ENCODE data around the gene WNT8B.

The WNT8B gene

DNA sequence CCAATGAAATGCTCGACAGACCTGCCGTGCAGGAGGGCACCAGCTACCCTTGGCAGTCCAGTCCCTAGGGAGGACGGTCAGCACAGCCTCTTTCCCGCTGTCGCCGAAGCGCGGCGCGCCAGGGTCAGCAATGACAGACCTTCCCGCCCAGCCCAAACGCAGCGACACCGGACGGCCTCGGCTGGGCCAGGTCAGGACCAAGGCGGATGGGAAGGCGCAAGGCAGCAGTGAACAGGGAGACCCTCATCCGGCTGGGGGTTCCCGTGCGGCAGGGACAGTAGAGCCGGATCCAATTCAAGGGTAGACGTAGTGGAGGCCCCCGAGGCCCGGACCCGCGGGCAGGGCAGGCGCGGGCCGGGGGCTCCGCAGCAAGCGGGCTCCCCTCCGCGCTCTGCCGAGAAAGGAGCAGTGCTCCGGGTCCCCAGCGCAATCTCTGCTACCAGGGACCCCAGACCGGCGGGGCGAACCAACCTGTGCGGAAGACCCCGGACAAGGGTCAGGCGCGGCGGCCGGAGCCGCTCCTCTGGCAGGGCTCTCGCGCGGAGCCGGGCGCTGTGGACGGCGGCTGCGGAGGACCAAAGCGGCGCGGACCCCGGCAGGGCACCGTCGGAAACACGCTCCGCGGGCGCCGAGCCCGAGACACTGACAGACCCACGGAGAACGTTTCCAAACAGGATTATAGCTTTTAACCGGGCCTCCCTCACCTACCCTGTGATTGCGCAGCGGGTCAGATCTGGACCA, 56.7 kb downstream of the WNT8B start, which contains the start of gene SEC31B:
Gene SEC31B, minus strand, starts transcription at position 551 of the 741 bp plus-strand sequence. CDS start 2,909 bp downstream, outside the sequence.
- DNase-seq (ENCODE audit: low read depth) = no peak

DNA sequence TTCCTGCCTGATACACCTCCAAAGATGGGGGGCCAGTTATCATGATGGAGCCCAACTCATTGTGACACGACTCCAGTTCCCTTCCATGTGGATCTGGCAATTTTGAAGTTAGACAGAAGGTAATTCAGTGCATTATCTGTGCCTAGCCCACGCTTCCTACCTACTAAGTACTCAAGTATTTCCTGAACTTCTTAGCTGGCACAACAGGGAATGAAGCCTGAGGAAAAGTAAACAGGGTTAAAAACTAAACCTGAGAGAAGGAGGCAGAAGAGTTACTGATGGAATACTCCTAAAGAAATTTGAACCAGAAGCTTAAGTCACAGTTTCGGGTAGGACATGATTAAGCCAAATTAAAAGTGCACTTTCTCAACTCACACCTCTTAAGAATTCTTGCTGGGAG, 58.0 kb downstream of the WNT8B start:
- DNase-seq (ENCODE audit: low read depth) = no peak

DNA sequence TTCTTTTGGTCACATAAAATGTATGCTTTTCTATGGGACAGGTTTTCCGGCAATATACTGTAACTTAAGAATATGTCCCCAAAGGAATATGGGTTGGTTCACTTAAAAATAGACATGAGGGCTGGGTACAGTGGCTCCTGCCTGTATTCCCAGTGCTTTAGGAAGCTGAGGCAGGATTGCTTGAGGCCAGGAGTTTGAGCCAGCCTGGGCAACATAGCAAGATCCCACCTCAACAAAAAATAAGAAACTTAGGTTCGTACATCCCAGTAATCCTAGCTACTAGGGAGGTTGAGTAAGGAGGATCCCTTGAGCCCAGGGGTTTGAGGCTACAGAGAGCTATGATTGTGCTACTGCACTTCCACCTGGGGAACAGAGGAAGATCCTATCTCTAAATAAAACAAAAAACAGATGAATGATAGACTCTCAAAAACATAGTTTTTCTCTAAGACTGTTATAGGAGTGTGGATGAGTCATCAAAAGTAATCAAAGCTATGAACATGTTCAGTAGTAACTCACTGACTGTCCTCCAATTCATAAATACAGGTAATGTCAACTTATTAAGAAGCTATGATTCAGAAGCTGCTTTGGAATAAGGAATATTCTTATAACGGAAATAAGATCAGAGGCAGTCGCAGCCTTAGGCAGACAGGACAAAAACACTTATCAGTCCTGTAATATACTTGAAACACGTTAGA, 59.4 kb downstream of the WNT8B start:
- DNase-seq (ENCODE audit: low read depth) = no peak

DNA sequence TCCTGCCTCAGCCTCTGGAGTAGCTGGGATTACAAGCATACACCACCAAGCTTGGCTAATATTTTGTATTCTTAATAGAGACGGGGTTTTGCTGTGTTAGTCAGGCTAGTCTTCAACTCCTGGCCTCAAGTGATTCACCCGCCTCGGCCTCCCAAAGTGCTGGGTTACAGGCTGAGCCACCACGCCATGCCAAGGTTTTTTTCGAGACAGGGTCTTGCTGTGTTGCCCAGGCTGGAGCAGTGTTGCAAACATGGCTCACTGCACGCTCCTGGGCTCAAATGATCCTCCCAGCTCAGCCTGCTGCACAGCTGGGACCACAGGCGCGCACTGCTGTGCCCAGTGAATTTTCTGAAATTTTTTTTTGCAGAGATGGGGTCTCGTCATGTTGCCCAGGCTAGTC, 60.1 kb downstream of the WNT8B start:
- DNase-seq (ENCODE audit: low read depth) = no peak

DNA sequence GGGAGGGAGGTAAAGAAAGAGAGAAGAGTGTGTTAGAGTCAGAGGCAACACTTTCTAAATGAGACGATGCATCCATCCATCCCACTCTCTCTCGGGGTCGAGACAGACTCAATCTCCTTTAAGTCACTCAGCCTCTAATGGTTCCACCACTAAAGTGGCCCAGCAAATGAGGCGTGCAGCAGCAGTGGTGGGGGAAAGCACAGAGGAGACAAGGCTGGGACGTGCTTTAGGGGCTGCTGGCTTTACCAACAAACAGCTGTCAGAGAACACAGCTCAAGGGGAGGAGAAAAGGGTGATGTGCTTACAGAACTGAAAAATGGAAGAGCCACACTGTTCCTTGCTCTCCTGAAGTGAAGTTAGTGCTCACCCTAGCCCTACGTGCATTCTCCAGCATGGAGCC, 61.4 kb downstream of the WNT8B start:
- DNase-seq (ENCODE audit: low read depth) = no peak

DNA sequence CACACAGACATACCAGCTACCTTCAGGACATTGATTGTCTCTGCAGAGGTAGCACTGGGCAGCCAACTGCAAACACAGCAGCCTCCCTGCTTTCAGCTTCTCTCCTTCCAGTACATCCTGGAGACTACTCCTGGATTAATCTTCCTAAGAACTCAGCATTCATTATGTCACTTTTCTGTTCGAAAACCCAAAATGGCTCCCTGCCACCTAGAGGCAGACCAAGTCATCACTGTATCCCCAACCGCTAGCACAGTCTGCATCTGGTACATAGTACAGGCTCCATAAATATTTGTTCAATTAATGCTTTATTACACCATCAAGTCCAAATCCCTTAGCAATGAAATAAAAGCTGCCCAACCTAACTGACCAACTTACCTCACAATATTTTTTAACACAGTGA, 61.8 kb downstream of the WNT8B start:
- no peak for DNase-seq (ENCODE audit: low read depth)

DNA sequence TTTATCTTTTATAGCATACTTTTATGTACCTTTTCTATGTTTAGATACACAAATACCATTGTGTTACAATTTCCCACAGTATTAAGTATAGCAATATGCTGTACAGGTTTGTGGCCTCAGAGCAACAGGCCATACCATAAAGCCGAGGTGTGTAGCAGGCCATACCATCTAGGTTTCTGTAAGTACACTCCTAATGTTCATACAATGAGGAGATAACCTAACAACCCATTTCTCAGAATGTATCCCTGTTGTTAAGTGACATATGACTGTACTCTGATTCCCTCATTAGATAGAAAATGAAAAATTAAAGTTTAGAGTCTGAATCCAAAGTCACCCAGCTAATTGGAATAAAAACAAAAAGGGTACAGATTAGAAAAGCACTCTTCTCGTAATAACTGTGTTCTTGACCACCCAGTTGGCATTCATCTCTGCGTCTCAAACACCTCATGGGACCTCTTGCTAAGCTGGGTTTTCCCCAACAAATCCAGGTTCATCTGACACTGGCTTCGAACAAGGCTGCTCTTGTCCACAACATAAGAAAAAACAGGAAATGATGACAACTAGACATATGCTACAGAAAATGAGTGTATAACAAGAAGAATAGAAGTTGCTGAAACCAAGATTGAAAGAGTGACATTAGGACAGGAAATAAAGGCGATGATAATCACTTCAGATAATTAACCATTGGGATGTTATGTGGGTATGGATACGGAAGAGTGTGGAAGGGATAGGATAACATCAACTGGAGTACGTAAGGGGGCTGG, 65.5 kb downstream of the WNT8B start:
- DNase-seq (ENCODE audit: low read depth) = no peak

DNA sequence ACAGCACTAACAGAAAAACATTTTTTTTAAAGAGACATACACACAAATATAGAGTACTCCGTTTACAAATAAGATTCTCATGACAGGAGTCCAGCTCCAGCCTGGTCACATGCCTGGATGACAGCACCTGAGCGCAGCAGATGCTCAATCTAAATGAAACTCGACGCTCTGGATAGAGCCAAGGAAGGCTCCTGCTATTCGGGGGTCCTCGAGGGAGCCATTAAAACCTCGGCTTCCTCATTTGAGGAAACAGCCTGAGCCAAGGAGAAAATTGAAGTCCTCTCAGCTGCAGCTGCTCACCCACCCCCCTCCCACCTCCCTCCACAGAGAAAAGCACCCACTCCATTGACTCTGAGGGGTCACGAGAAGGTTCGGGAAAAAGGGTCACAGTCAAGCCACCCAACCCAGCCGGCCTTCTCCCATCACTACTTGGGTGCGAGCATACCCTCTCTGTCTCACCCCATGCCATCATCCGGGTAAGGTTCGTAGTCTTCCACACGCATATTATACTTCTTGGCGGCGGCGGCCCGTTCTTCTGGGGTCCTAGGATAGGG, 66.2 kb downstream of the WNT8B start:
- DNase-seq (ENCODE audit: low read depth) = no peak

DNA sequence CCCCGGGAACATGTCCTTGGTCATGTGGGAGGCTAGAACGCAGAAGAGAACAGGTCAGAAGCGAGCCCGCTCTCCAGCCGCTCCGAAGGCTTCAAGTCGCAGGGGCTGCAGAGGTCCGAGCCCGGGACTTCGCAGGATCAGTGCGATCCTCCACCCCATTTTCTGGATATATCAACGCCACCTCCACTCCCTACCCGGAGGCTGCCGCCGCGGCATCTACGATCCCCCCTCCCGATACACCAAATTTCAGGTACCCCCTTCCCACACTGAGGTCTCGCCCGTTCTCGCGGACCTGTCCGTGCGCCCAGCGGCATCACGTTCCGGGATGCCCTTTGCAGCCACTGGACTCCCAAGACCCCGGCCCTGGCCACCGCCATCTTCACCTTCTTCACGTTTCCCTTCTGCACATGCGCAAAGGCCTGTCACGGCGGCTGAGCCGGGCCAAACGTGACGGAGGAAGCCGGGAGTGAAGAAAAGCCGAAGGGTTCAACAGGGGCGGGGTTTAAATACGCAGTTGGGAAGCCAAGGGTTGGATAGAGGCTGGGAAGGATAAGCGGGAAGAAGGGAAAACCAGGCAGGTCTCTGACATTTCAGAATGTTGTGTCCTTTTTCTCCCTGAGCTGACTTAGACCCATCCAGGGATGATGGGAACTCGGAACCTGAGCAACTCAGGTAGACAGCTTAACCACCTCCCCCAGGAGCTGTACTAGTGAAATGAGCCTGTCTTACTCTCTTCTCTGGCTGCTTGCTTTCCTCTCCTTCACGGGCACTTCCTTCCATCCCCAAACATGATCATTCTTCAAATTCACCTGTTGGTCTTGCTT, 66.9 kb downstream of the WNT8B start, which contains the start of gene NDUFB8:
Gene NDUFB8, minus strand, starts transcription at position 397 of the 824 bp plus-strand sequence. Its CDS starts 20 bp downstream, at position 377.
- no peak for DNase-seq (ENCODE audit: low read depth)

DNA sequence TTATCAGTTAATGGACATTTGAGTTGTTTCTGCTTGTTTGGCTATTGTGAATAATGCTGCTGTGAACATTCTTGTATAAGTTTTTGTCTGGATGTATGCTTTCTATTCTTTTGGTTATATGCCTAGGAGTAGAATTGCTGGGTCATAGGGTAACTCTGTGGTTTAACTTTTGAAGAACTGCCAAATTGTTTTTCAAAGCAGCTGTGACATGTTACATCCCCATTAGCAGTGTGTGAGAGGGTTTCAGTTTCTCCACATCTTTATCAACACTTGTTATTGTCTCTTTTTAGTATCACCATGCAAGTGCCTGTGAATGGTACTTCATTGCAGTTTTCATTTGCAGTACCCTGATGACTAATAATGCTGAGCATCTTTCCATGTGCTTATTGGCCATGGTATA, 69.0 kb downstream of the WNT8B start:
- DNase-seq (ENCODE audit: low read depth) = no peak
